Endothelial cell of umbilical vein (primary cell): ENCODE data around the gene LYRM9. TPM values are rescaled to one million over a fixed set of nuclear protein-coding genes. Genes with fewer than 3 reads are reported as not detected.

Experiments used
- BruUV-seq: library from RNA; stranded (reverse); fragments of 400-500 nt; replicated peaks from 2 replicates; lab custom pipeline; 2021; lab: Mats Ljungman, UMichigan
- CTCF ChIA-PET: fragments of 300-600, 350-600 bp; sonication (Branson Sonifier 250); formaldehyde crosslinking; loops from one replicate; lab custom pipeline; 2021; ENCODE audit warnings: antibody characterized with exemption, inconsistent platforms; lab: Charles Lee
- POLR2A ChIA-PET: fragments of 300-600, 350-600 bp; sonication (Branson Sonifier 250); formaldehyde crosslinking; loops from one replicate; lab custom pipeline; 2021; ENCODE audit warnings: antibody characterized with exemption, inconsistent platforms; lab: Charles Lee
- DNase-seq: peaks from one replicate; pipeline ENCODE4 v3.0.0-alpha.2; 2011; ENCODE audit warnings: low read depth, low spot score
- FAIRE-seq: peaks from 2 replicates; lab custom pipeline; 2011; peaks lifted over from hg19 to GRCh38; lab: Jason Lieb, UNC
- H2AFZ ChIP-seq: 2 replicates; pipeline ENCODE4 v1.6.0; 2012; ENCODE audit warnings: low read depth, low read length, control low read depth, inconsistent platforms
- H3K27ac ChIP-seq: 2 replicates; pipeline ENCODE4 v1.5.1; 2011; ENCODE audit warnings: low read depth, mild to moderate bottlenecking, control low read depth, low read length, moderate library complexity; ENCODE audit not compliant: insufficient read depth
- H3K27me3 ChIP-seq, 2 experiments: 2 replicates each; pipeline versions ENCODE4 v1.6.0 to v1.6.1; 2011; ENCODE audit warnings: low read length in 2 of 2, mixed read lengths in 1 of 2; ENCODE audit not compliant: control insufficient read depth in 2 of 2, insufficient read depth in 2 of 2
- H3K36me3 ChIP-seq, 2 experiments: 2 replicates in 1 of 2; 3 replicates in 1 of 2; pipeline ENCODE4 v1.5.1; 2011; ENCODE audit warnings: low read length in 2 of 2, mild to moderate bottlenecking in 1 of 2, moderate library complexity in 1 of 2; ENCODE audit not compliant: control insufficient read depth in 2 of 2, insufficient read depth in 2 of 2; ENCODE audit errors: extremely low read depth in 1 of 2
- H3K4me1 ChIP-seq: 3 replicates; pipeline ENCODE4 v1.5.1; 2011; ENCODE audit warnings: mild to moderate bottlenecking, low read length; ENCODE audit not compliant: control insufficient read depth, insufficient read depth; ENCODE audit errors: extremely low read depth
- H3K4me2 ChIP-seq: 2 replicates; pipeline ENCODE4 v1.6.1; 2011; ENCODE audit warnings: low read length, control low read depth, mixed read lengths; ENCODE audit not compliant: insufficient read depth
- H3K4me3 ChIP-seq, 3 experiments: fragments of 200-600 bp in 1 of 3; sonication (generic), shearing (Covaris generic) in 1 of 3; replicated peaks in 1 of 3; 2 replicates each; pipeline ENCODE4 v1.5.1; 2011 to 2016; ENCODE audit warnings: control low read depth in 3 of 3, low read length in 3 of 3, mild to moderate bottlenecking in 2 of 3, inconsistent platforms in 1 of 3, low read depth in 1 of 3, moderate library complexity in 1 of 3; ENCODE audit not compliant: insufficient read depth in 1 of 3
- H3K79me2 ChIP-seq: 2 replicates; pipeline ENCODE4 v1.6.0; 2012; ENCODE audit warnings: low read length, inconsistent platforms; ENCODE audit not compliant: control insufficient read depth, insufficient read depth
- H3K9ac ChIP-seq: replicated peaks from 2 replicates; pipeline ENCODE3; 2011; ENCODE audit warnings: low read length, control low read depth; ENCODE audit not compliant: insufficient read depth; ENCODE audit errors: extremely low read depth
- H3K9me1 ChIP-seq: replicated peaks from 3 replicates; pipeline ENCODE4 v1.6.0; 2011; ENCODE audit warnings: mild to moderate bottlenecking, low read length; ENCODE audit not compliant: control insufficient read depth, insufficient read depth; ENCODE audit errors: extremely low read depth
- H3K9me3 ChIP-seq: replicated peaks from 2 replicates; pipeline ENCODE4 v1.5.1; 2012; ENCODE audit warnings: low read length, inconsistent platforms; ENCODE audit not compliant: control insufficient read depth, insufficient read depth
- H4K20me1 ChIP-seq: replicated peaks from 2 replicates; pipeline ENCODE3; 2011; ENCODE audit warnings: mild to moderate bottlenecking, low read length; ENCODE audit not compliant: control insufficient read depth, insufficient read depth; ENCODE audit errors: extremely low read depth
- EZH2 ChIP-seq: IDR thresholded peaks from 2 replicates; pipeline ENCODE4 v1.6.1; 2012; ENCODE audit warnings: borderline replicate concordance, low read depth, mild to moderate bottlenecking, moderate library complexity, low read length, inconsistent platforms; ENCODE audit not compliant: severe bottlenecking
- FOS ChIP-seq: IDR thresholded peaks from 2 replicates; pipeline ENCODE4 v1.6.1; 2011; ENCODE audit warnings: mild to moderate bottlenecking, low read length, moderate library complexity, borderline replicate concordance; ENCODE audit not compliant: insufficient read depth
- GATA2 ChIP-seq: IDR thresholded peaks from 2 replicates; pipeline ENCODE4 v1.7.0; 2011; ENCODE audit warnings: low read depth, mild to moderate bottlenecking, moderate library complexity, mixed read lengths, low read length; ENCODE audit not compliant: insufficient read length, insufficient read depth
- JUN ChIP-seq: IDR thresholded peaks from 2 replicates; pipeline ENCODE4 v1.6.1; 2011; ENCODE audit warnings: borderline replicate concordance, low read depth; ENCODE audit not compliant: insufficient read length, insufficient read depth
- MYC ChIP-seq: IDR thresholded peaks from one replicate; pipeline ENCODE4 v1.6.1; 2011; ENCODE audit warnings: mild to moderate bottlenecking, low read depth, low read length
- POLR2A ChIP-seq: IDR thresholded peaks from 2 replicates; pipeline ENCODE4 v1.6.1; 2012; ENCODE audit warnings: low read depth, mild to moderate bottlenecking, control low read depth, low read length
- POLR2AphosphoS5 ChIP-seq: IDR thresholded peaks from 2 replicates; pipeline ENCODE4 v1.6.1; 2012; ENCODE audit warnings: low read depth, mild to moderate bottlenecking, control low read depth, low read length, moderate library complexity; ENCODE audit not compliant: insufficient read depth
- dilution Hi-C: fragments of 300-500 bp; cut with MboI; formaldehyde crosslinking; loops from one replicate; pipeline ENCODE4 v1.15.0; 2019; ENCODE audit warnings: low sequenced_read_pairs; ENCODE audit not compliant: extremely low pct_ligation_motif_present
- intact Hi-C: fragments of 100-400 bp; cut with micrococcal nuclease; formaldehyde crosslinking; loops from one replicate; pipeline ENCODE4 v1.10.0; 2022
- polyA plus RNA-seq, 4 experiments: library from polyadenylated mRNA; depleted of rRNA in 3 of 4; stranded (reverse) in 3 of 4; unstranded in 1 of 4; fragments of >200 nt; gene quantifications; 2 replicates each; pipeline versions ENCODE4 v1.2.1 to v1.2.3, GENCODE V29; 2011 to 2012; ENCODE audit warnings: missing spikeins in 1 of 4
- total RNA-seq: library from RNA; stranded (reverse); gene quantifications from 2 replicates; pipeline ENCODE4 v1.2.3, GENCODE V29; 2021
- TF ChIP-seq, protein P1 (sequence below), 2 donors: IDR thresholded peaks; 1 replicate in 1 of 2; 2 replicates in 1 of 2; pipeline ENCODE4 v1.5.1; 2011; ENCODE audit warnings: low read length in 2 of 2, mild to moderate bottlenecking in 2 of 2, moderate library complexity in 2 of 2, control low read depth in 1 of 2, inconsistent platforms in 1 of 2, low read depth in 1 of 2; ENCODE audit not compliant: insufficient read depth in 1 of 2; ENCODE audit errors: extremely low read depth in 1 of 2
- TF ChIP-seq, protein P2 (sequence below): IDR thresholded peaks from 2 replicates; pipeline ENCODE4 v1.6.1; 2011; ENCODE audit not compliant: insufficient read depth, insufficient read length

The LYRM9 gene
- total and polyA plus RNA-seq, 2 donors (not counting 3 experiments of a cell fraction or from before 2014, with no cell fraction given), result 3.0 to 4.0 TPM

DNA sequence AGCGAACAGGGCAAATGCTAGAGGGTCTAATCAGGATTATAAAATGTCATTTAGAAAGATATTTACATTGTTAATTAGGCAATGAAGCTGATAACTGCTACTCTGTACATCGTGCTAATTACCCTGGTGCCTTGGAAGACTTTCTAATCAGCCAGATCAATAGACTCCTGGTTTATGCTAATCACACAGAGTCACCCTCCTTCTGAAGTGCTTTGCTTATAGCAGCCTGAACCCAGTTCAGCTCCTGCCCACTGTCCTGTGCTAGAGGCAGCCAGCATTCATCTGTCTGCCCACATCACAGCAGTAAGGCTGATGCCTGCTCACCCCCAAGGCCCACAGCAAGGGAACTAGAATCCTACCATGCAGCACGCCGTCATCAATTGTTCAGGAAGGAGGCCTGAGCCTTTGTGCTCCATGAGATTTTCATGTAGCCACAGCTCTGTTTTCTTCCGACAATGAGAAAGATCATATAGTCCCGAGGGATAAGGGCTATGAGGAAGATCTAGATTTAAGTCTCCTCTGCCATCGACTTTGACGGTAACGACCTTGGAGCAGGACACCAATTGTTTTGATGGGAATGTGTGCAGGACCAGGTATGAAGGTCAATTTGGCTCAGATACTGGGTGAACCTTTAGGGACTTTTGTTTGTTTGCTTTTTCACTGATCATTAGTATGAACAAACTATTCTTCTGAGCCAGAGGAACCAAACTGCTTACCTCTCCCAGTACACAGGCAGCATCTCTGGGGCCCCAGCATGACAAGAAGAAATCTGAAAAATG lies 12.5 kb upstream of the LYRM9 start:
- H3K4me1 ChIP-seq, result no peaks in the 10 kb centered on the region
- H3K27ac ChIP-seq, result no peak overlapping the region
- CTCF ChIA-PET, result interaction anchor here (0.8 to 3.2 kb wide), 2 partner anchors 12 to 41 kb away, joined by 3 to 11 read pairs; partner anchors contain the start of gene LYRM9
- peaks cover 5 to 17% of the 10 kb centered on the region in 2 experiments for H3K27me3 ChIP-seq
- intact Hi-C loops (no loop called here), dilution Hi-C loops (no loop called here)
- no peak overlapping the region for H2AFZ ChIP-seq
- H3K9me1 ChIP-seq, result no peaks in the 10 kb centered on the region
- H3K36me3 ChIP-seq, result no peaks in the 10 kb centered on the region
- H3K4me3 ChIP-seq, result no peak overlapping the region
- no TSS peak for BruUV-seq
- FAIRE-seq, result no peak
- POLR2A ChIA-PET, result no interaction called here
- H3K9me3 ChIP-seq, result no peaks in the 10 kb centered on the region
- H3K79me2 ChIP-seq, result no peaks in the 10 kb centered on the region
- H3K9ac ChIP-seq, result no peak overlapping the region
- H3K4me2 ChIP-seq, result no peak overlapping the region
- DNase-seq, result no peak
- TF ChIP-seq EZH2, result no peak
- no peak for TF ChIP-seq FOS
- TF ChIP-seq POLR2A, result no peak
- TF ChIP-seq JUN, result no peak
- no peak for TF ChIP-seq MYC
- no peak for TF ChIP-seq GATA2
- no peak for TF ChIP-seq POLR2AphosphoS5
- TF ChIP-seq, protein P1, sequence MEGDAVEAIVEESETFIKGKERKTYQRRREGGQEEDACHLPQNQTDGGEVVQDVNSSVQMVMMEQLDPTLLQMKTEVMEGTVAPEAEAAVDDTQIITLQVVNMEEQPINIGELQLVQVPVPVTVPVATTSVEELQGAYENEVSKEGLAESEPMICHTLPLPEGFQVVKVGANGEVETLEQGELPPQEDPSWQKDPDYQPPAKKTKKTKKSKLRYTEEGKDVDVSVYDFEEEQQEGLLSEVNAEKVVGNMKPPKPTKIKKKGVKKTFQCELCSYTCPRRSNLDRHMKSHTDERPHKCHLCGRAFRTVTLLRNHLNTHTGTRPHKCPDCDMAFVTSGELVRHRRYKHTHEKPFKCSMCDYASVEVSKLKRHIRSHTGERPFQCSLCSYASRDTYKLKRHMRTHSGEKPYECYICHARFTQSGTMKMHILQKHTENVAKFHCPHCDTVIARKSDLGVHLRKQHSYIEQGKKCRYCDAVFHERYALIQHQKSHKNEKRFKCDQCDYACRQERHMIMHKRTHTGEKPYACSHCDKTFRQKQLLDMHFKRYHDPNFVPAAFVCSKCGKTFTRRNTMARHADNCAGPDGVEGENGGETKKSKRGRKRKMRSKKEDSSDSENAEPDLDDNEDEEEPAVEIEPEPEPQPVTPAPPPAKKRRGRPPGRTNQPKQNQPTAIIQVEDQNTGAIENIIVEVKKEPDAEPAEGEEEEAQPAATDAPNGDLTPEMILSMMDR (IDR thresholded peaks at IDR 0.05; ENCODE audit: extremely low read depth in 1 of 2, insufficient read depth in 1 of 2, low read depth in 1 of 2, low read length in 2 of 2), result no peak
- TF ChIP-seq, protein P2, sequence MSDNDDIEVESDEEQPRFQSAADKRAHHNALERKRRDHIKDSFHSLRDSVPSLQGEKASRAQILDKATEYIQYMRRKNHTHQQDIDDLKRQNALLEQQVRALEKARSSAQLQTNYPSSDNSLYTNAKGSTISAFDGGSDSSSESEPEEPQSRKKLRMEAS, result no peak
- no peaks in the 10 kb centered on the region for H4K20me1 ChIP-seq
